Right renal cortex interstitium (tissue), 3 donors: Measurements from ENCODE around the gene NOL4L. TPM values are rescaled to one million over a fixed set of nuclear protein-coding genes. Genes with fewer than 3 reads are reported as not detected.

ENCODE experiments used
- DNase-seq, 3 donors: peaks; one replicate each; pipeline ENCODE4 v3.0.0-alpha.2; 2013; ENCODE audit warnings: low read depth in 3 of 3, low spot score in 2 of 3
- polyA plus RNA-seq, 3 donors: library from polyadenylated mRNA; unstranded; fragments of 120-200 nt; gene quantifications; one replicate each; pipeline ENCODE4 v1.2.1, GENCODE V29; 2013; ENCODE audit not compliant: insufficient read length in 3 of 3

The NOL4L gene
- polyA plus RNA-seq, 3 donors, result 42.5 to 47.7 (median 43.3) TPM

- DNase-seq, result no peak
Observed at GRCh38 chr20:32577657-32578056, 7.5 kb downstream of the NOL4L start.

- no peak for DNase-seq
Observed at GRCh38 chr20:32577023-32577422, 8.1 kb downstream of the NOL4L start.

DNA sequence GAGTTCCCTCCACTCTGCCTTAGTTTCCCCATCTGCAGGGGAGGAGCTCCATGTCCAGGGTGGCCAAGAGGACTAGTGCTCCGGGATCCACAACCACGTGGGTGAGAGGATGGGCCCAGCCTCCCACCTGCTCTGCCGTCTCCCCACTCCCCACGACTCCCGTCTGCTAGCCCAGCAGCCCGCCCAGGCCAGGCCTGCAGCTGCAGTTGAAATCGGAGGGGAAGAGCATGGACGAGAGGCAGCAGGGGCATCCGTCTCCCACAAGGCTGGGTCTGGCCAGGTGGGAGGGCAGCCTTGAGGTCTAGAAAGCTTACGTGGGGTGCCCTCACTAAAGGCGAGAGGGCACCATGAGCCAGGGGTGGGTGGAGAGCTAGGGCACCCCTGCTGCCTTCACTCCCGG, 8.6 kb downstream of the NOL4L start:
- DNase-seq, result no peak

GRCh38 chr20:32575805-32576204, 9.3 kb downstream of the NOL4L start:
- no peak for DNase-seq

GRCh38 chr20:32575227-32575581, 9.9 kb downstream of the NOL4L start:
- no peak for DNase-seq

DNA sequence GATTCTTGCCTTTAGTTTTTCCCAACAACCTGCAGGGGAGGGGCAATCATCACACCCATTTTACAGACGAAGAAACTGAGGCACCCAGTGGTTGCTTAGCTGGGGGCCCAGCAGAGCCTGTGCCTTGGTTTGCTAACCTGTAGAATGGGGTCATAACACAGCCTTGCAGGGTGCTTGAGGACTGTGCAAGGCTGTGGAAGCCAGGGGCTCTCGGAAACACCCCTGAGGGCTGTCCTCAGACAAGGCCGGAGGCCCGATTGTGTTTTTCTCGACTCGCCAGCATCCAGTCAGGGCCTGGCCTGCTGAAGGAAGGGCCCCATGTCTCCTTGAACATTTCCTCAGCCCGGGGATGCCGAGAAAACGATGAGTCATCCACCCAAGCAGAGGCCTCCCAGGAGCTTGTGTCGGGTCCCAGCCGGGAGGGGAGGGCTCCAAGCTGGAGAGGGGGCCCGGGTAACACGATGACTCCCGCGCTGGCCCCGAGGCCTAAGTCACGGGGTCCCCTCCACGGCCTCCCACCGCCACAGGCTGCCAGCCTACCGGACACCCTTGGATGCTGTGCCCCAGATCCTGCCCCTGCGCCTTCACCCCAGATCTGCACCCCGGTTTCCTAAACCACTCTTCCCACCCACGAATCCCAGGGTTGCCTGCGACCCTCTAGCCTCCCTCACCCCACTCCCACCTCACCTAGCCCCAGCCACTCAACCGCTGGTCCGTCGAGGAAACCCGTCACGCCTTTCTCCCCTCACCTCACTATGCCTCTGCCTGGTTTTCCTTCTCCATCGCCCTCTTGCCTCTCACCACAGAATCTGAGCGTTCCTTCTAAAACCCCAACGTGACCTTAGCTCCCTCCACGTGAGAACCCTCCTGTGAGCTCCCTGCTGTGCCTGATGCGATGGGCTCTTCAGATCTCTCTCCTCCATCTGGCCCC, 10.6 kb downstream of the NOL4L start:
- no peak for DNase-seq

GRCh38 chr20:32573167-32573851, 11.8 kb downstream of the NOL4L start:
- DNase-seq, result no peak

GRCh38 chr20:32572271-32572968, 12.7 kb downstream of the NOL4L start:
- DNase-seq, result no peak

- no peak for DNase-seq
Observed at GRCh38 chr20:32571566-32571965, 13.6 kb downstream of the NOL4L start.

- no peak for DNase-seq
Observed at GRCh38 chr20:32570401-32571190, 14.5 kb downstream of the NOL4L start.

GRCh38 chr20:32569380-32570305, 15.5 kb downstream of the NOL4L start:
- no peak for DNase-seq

DNA sequence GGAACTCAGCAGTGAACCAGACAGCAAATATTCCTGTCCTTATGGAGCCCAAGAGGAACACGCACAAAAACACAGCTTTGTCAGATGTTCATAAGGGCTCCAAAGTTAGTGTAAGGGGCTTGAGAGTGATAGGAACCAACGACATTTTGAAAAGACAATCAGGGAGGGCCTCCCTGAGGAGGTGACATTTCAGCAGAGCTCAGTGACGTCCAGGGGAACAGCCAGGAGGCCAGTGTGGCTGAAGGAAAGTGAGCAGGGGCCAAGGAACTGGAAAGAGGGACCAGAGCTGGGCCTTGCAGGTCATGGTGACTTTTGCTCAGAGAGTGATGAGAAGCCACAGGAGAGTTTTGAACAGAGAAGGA, 16.1 kb downstream of the NOL4L start:
- DNase-seq, result no peak

- DNase-seq, result no peak
Observed at GRCh38 chr20:32567384-32568178, 17.6 kb downstream of the NOL4L start.

GRCh38 chr20:32566379-32567374, 18.5 kb downstream of the NOL4L start:
- DNase-seq, result no peak

DNA sequence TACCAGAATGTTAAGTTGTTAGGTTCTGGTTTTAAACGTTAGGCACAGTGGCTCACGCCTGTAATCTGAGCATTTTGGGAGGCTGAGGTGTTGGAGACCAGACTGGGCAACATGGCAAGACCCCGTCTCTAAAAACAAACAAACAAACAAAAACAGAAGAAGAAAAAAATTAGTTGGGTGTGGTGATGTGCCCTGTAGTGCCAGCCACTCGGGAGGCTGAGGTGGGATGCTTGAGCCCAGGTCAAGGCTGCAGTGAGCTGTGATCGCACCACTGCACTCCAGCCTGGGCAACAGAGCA, 19.4 kb downstream of the NOL4L start:
- no peak for DNase-seq

GRCh38 chr20:32564921-32565734, 20.0 kb downstream of the NOL4L start:
- DNase-seq, result no peak

GRCh38 chr20:32564440-32564839, 20.7 kb downstream of the NOL4L start:
- DNase-seq, result no peak
